Measurements from ENCODE around the gene GEMIN8.

The GEMIN8 gene

DNA sequence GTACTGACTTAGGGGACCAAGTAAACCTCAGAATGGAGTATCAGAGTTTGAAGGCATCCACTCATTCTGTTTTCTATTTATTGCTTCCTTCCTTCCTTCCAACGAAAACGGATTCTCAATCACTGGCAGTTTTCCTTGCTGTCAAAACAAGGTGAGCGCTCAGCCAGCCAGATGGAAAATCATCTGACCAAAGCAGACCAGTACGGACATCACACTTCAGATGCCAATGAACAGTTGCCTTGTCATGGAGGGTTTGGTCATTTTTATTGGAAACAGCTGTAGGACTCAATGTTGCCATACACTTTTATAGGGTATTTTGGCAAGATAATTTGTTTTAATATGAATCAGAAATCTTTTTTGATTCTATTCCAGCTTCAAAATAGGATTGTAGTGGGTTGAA, 16.6 kb downstream of the GEMIN8 start:
- TF ChIP-seq CTCF (IDR thresholded peaks at IDR 0.05; ENCODE audit: low read depth, low read length, missing control alignments): no peak
- no peak for DNase-seq (ENCODE audit: low read depth)
- no peak overlapping the region for H3K4me3 ChIP-seq (ENCODE audit: low read depth, low read length)
- in situ Hi-C loops (cut with HindIII; ENCODE audit: low sequenced_read_pairs): no loop called here

DNA sequence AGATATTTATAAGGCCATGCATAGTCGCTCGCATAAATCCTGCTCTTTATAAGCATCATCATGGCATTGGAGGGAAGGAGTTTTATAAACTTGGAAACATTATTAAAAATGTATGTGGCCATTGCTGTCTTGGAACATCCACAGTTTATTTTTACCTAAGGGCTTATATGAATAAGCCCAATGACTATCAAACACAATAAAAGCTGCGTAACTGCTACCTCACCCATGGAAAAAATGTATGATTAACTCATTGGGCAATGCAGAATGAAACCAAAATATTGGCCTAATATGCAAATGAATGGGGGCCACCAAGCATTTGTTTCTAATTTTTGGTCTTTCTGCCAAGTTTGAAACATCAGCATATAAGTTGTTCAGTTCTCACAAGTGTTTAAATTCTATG, 19.1 kb downstream of the GEMIN8 start:
- DNase-seq (ENCODE audit: low read depth): no peak
- TF ChIP-seq CTCF (IDR thresholded peaks at IDR 0.05; ENCODE audit: low read depth, low read length, missing control alignments): no peak
- no peak overlapping the region for H3K4me3 ChIP-seq (ENCODE audit: low read depth, low read length)
- in situ Hi-C loops (cut with HindIII; ENCODE audit: low sequenced_read_pairs): no loop called here

- H3K4me3 ChIP-seq (ENCODE audit: low read depth, low read length): no peak overlapping the region
- DNase-seq (ENCODE audit: low read depth): no peak
- in situ Hi-C loops (cut with HindIII; ENCODE audit: low sequenced_read_pairs): no loop called here
- TF ChIP-seq CTCF (IDR thresholded peaks at IDR 0.05; ENCODE audit: low read depth, low read length, missing control alignments): no peak
Measured at GRCh38 chrX:14006540-14006939, 23.2 kb downstream of the GEMIN8 start.

GRCh38 chrX:14003876-14004425, 25.7 kb downstream of the GEMIN8 start:
- no peak for TF ChIP-seq CTCF (IDR thresholded peaks at IDR 0.05; ENCODE audit: low read depth, low read length, missing control alignments)
- H3K4me3 ChIP-seq (ENCODE audit: low read depth, low read length): no peak overlapping the region
- no peak for DNase-seq (ENCODE audit: low read depth)
- in situ Hi-C loops (cut with HindIII; ENCODE audit: low sequenced_read_pairs): no loop called here

DNA sequence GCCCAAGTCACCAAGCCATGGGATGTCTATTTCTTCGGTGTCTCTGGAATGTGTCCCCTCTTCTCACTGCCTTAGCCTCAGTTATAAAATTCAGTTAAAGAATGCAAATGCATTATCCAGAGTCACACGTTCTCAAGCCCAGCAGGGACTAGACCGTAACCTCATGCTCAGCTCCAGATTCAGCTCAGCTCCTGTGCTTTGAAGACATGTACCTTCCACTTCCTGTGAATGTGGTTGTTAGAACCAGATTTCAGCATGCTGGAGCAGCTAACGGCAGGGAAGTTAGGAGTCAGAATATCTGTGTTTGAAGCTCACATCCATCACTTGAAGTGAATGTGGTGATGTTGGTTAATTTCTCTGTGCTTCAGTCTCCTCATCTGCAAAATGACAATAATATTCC, 26.7 kb downstream of the GEMIN8 start:
- no peak for TF ChIP-seq CTCF (IDR thresholded peaks at IDR 0.05; ENCODE audit: low read depth, low read length, missing control alignments)
- in situ Hi-C loops (cut with HindIII; ENCODE audit: low sequenced_read_pairs): no loop called here
- DNase-seq (ENCODE audit: low read depth): no peak
- no peak overlapping the region for H3K4me3 ChIP-seq (ENCODE audit: low read depth, low read length)

GRCh38 chrX:13996650-13997049, 33.0 kb downstream of the GEMIN8 start:
- DNase-seq (ENCODE audit: low read depth): no peak
- no peak overlapping the region for H3K4me3 ChIP-seq (ENCODE audit: low read depth, low read length)
- in situ Hi-C loops (cut with HindIII; ENCODE audit: low sequenced_read_pairs): no loop called here
- no peak for TF ChIP-seq CTCF (IDR thresholded peaks at IDR 0.05; ENCODE audit: low read depth, low read length, missing control alignments)

All from astrocyte of the cerebellum (primary cell).